HepG2 (cell line): ENCODE data around the gene LRR1. TPM values are rescaled to one million over a fixed set of nuclear protein-coding genes. Genes with fewer than 3 reads are reported as not detected.

Source experiments
- FIP1L1 ChIP-seq: fragments of 200-400 bp; formaldehyde crosslinking; IDR thresholded peaks from 2 replicates; pipeline ENCODE4 v1.6.1; 2018; ENCODE audit warnings: low read depth, mild to moderate bottlenecking, low read length, moderate library complexity, borderline replicate concordance; ENCODE audit not compliant: insufficient read depth
- GFI1 ChIP-seq: sonication (generic); formaldehyde crosslinking; IDR thresholded peaks from 2 replicates; pipeline ENCODE4 v1.5.0; 2020; ENCODE audit warnings: missing genetic modification reagents, mild to moderate bottlenecking, borderline replicate concordance
- HMGXB3 ChIP-seq: sonication (generic); formaldehyde crosslinking; IDR thresholded peaks from 2 replicates; pipeline ENCODE4 v1.4.0; 2020; ENCODE audit warnings: missing genetic modification reagents, borderline replicate concordance
- IRF9 ChIP-seq: sonication (generic); formaldehyde crosslinking; IDR thresholded peaks from 2 replicates; pipeline ENCODE4 v1.8.0; 2022; ENCODE audit warnings: missing genetic modification reagents, mild to moderate bottlenecking, borderline replicate concordance
- MTF2 ChIP-seq: sonication (generic); formaldehyde crosslinking; IDR thresholded peaks from 2 replicates; pipeline ENCODE4 v1.5.0; 2020; ENCODE audit warnings: missing genetic modification reagents, borderline replicate concordance
- NFE2L1 ChIP-seq: sonication (generic); formaldehyde crosslinking; IDR thresholded peaks from 2 replicates; pipeline ENCODE4 v1.4.0; 2020; ENCODE audit warnings: missing genetic modification reagents, mild to moderate bottlenecking, borderline replicate concordance
- NR2F2 ChIP-seq: IDR thresholded peaks from 2 replicates; pipeline ENCODE4 v1.6.1; 2012; ENCODE audit warnings: low read depth, inconsistent platforms, borderline replicate concordance
- PHB2 ChIP-seq: fragments of 450-650 bp; IDR thresholded peaks from 2 replicates; pipeline ENCODE4 v1.6.1; 2018; ENCODE audit not compliant: partially characterized antibody
- SYNCRIP ChIP-seq: fragments of 200-400 bp; formaldehyde crosslinking; IDR thresholded peaks from 2 replicates; pipeline ENCODE4 v1.6.1; 2018; ENCODE audit warnings: mild to moderate bottlenecking, low read depth, low read length; ENCODE audit not compliant: insufficient read depth
- ZMYM4 ChIP-seq: sonication (generic); formaldehyde crosslinking; IDR thresholded peaks from 2 replicates; pipeline ENCODE4 v1.8.1; 2023; ENCODE audit warnings: mild to moderate bottlenecking, missing genetic modification reagents
- ZNF512B ChIP-seq: sonication (generic); formaldehyde crosslinking; IDR thresholded peaks from 2 replicates; pipeline ENCODE4 v1.5.1; 2020; ENCODE audit warnings: missing genetic modification reagents, mild to moderate bottlenecking, borderline replicate concordance
- ZNF710 ChIP-seq: sonication (generic); formaldehyde crosslinking; IDR thresholded peaks from 2 replicates; pipeline ENCODE4 v1.5.0; 2020; ENCODE audit warnings: mild to moderate bottlenecking, missing genetic modification reagents, borderline replicate concordance
- ZNF713 ChIP-seq: sonication (generic); formaldehyde crosslinking; IDR thresholded peaks from 2 replicates; pipeline ENCODE4 v1.4.0; 2020; ENCODE audit warnings: mild to moderate bottlenecking, missing genetic modification reagents
- polyA plus RNA-seq, 8 experiments: library from polyadenylated mRNA; depleted of rRNA in 3 of 8; stranded (reverse) in 7 of 8; unstranded in 1 of 8; fragments of >200 nt; fragmentation: Illumina TruSeq in 4 of 8; extraction: Trizol in 4 of 8; gene quantifications; 2 replicates each; pipeline versions ENCODE4 v1.2.1 to v1.2.3, GENCODE V29; 2011 to 2016; ENCODE audit warnings: low read depth in 4 of 8, missing spikeins in 1 of 8, mixed read lengths in 1 of 8; ENCODE audit not compliant: insufficient read depth in 1 of 8
- total RNA-seq, 5 experiments: library from RNA; depleted of rRNA; stranded (reverse); fragments of >200 nt; fragmentation: Illumina TruSeq; extraction: Trizol; gene quantifications; 2 replicates each; pipeline ENCODE4 v1.2.3, GENCODE V29; 2016; ENCODE audit warnings: low read depth in 1 of 5
- TF ChIP-seq, protein P1 (sequence below): sonication (generic); formaldehyde crosslinking; IDR thresholded peaks from 2 replicates; pipeline ENCODE4 v1.5.0; 2020; ENCODE audit warnings: missing genetic modification reagents

LRR1 gene
- total and polyA plus RNA-seq, 2 of the 13 experiments (the other 11 are each of a cell fraction or from before 2014, with no cell fraction given), result 7.0 to 36.2 TPM

- no peak for TF ChIP-seq ZNF710
- TF ChIP-seq FIP1L1, result no peak
- no peak; the same call in 1 of the 2 replicates for TF ChIP-seq NR2F2
- no peak for TF ChIP-seq PHB2
- TF ChIP-seq ZNF713, result no peak
- TF ChIP-seq, protein P1, sequence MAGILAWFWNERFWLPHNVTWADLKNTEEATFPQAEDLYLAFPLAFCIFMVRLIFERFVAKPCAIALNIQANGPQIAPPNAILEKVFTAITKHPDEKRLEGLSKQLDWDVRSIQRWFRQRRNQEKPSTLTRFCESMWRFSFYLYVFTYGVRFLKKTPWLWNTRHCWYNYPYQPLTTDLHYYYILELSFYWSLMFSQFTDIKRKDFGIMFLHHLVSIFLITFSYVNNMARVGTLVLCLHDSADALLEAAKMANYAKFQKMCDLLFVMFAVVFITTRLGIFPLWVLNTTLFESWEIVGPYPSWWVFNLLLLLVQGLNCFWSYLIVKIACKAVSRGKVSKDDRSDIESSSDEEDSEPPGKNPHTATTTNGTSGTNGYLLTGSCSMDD, result no peak
- TF ChIP-seq NFE2L1, result no peak
- TF ChIP-seq HMGXB3, result no peak
- no peak for TF ChIP-seq SYNCRIP
- no peak for TF ChIP-seq ZNF512B
- TF ChIP-seq MTF2 (CRISPR knock-in tag), result 0 out of 2 replicates have a peak, but pooled peaks have one; percentile 66
- TF ChIP-seq IRF9 (CRISPR knock-in tag), result peak; percentile 6; the same call in 1 of the 2 replicates
- TF ChIP-seq ZMYM4, result no peak
- TF ChIP-seq GFI1, result no peak
Measured at GRCh38 chr14:49634547-49635334, 36.0 kb downstream of the LRR1 start, which contains the start of gene DNAAF2 (continued).
